ENCODE data around the gene ZNF81.

Gene ZNF81

GRCh38 chrX:47808904-47809788 is 27.6 kb upstream of the ZNF81 start:
- H3K27me3 ChIP-seq (ENCODE audit: control insufficient read depth in 1 of 2, insufficient read depth in 2 of 2, low read length in 2 of 2), result no peaks in the 10 kb centered on the region
- no peak overlapping the region for H3K4me3 ChIP-seq (ENCODE audit: low read depth in 1 of 2, low read length in 2 of 2)
- H3K36me3 ChIP-seq (ENCODE audit: insufficient read depth, low read length), result no peaks in the 10 kb centered on the region
- H3K9me3 ChIP-seq (ENCODE audit: low read length), result no peaks in the 10 kb centered on the region
- H3K4me1 ChIP-seq (ENCODE audit: insufficient read depth, low read length), result no peaks in the 10 kb centered on the region
- no peak overlapping the region for H3K27ac ChIP-seq (ENCODE audit: low read depth, low read length)
- no peak overlapping the region for H3K9ac ChIP-seq (ENCODE audit: low read length)

- Histone ChIP-seq H3K9me3 (ENCODE audit: low read length) (no peaks in the 10 kb centered on the region), H3K4me3 (ENCODE audit: low read depth in 1 of 2, low read length in 2 of 2) (no peak overlapping the region), H3K9ac (ENCODE audit: low read length) (no peak overlapping the region), H3K27me3 (ENCODE audit: control insufficient read depth in 1 of 2, insufficient read depth in 2 of 2, low read length in 2 of 2) (no peaks in the 10 kb centered on the region), H3K36me3 (ENCODE audit: insufficient read depth, low read length) (no peaks in the 10 kb centered on the region), H3K27ac (ENCODE audit: low read depth, low read length) (no peak overlapping the region), H3K4me1 (ENCODE audit: insufficient read depth, low read length) (no peaks in the 10 kb centered on the region)
These were observed 21.9 kb upstream of the ZNF81 start for GRCh38 chrX:47814851-47815250.

GRCh38 chrX:47815901-47816845 is 20.5 kb upstream of the ZNF81 start:
- Histone ChIP-seq H3K9me3 (ENCODE audit: low read length) (no peaks in the 10 kb centered on the region), H3K27ac (ENCODE audit: low read depth, low read length) (no peak overlapping the region), H3K36me3 (ENCODE audit: insufficient read depth, low read length) (no peaks in the 10 kb centered on the region), H3K4me3 (ENCODE audit: low read depth in 1 of 2, low read length in 2 of 2) (no peak overlapping the region), H3K4me1 (ENCODE audit: insufficient read depth, low read length) (no peaks in the 10 kb centered on the region), H3K9ac (ENCODE audit: low read length) (no peak overlapping the region), H3K27me3 (ENCODE audit: control insufficient read depth in 1 of 2, insufficient read depth in 2 of 2, low read length in 2 of 2) (no peaks in the 10 kb centered on the region)

- Histone ChIP-seq H3K4me1 (ENCODE audit: insufficient read depth, low read length) (no peaks in the 10 kb centered on the region), H3K9ac (ENCODE audit: low read length) (no peak overlapping the region), H3K27me3 (ENCODE audit: control insufficient read depth in 1 of 2, insufficient read depth in 2 of 2, low read length in 2 of 2) (no peaks in the 10 kb centered on the region), H3K4me3 (ENCODE audit: low read depth in 1 of 2, low read length in 2 of 2) (no peak overlapping the region), H3K9me3 (ENCODE audit: low read length) (no peaks in the 10 kb centered on the region), H3K36me3 (ENCODE audit: insufficient read depth, low read length) (no peaks in the 10 kb centered on the region), H3K27ac (ENCODE audit: low read depth, low read length) (no peak overlapping the region)
These were observed 19.3 kb upstream of the ZNF81 start for GRCh38 chrX:47817421-47817820.

- no peaks in the 10 kb centered on the region for H3K36me3 ChIP-seq (ENCODE audit: insufficient read depth, low read length)
- no peak overlapping the region for H3K27ac ChIP-seq (ENCODE audit: low read depth, low read length)
- H3K9ac ChIP-seq (ENCODE audit: low read length), result no peak overlapping the region
- no peaks in the 10 kb centered on the region for H3K27me3 ChIP-seq (ENCODE audit: control insufficient read depth in 1 of 2, insufficient read depth in 2 of 2, low read length in 2 of 2)
- H3K4me1 ChIP-seq (ENCODE audit: insufficient read depth, low read length), result no peaks in the 10 kb centered on the region
- no peak overlapping the region for H3K4me3 ChIP-seq (ENCODE audit: low read depth in 1 of 2, low read length in 2 of 2)
- no peaks in the 10 kb centered on the region for H3K9me3 ChIP-seq (ENCODE audit: low read length)
These were observed 18.8 kb upstream of the ZNF81 start for GRCh38 chrX:47817897-47818296.

GRCh38 chrX:47828984-47829383 is 7.7 kb upstream of the ZNF81 start:
- Histone ChIP-seq H3K27me3 (ENCODE audit: control insufficient read depth in 1 of 2, insufficient read depth in 2 of 2, low read length in 2 of 2) (no peaks in the 10 kb centered on the region), H3K9me3 (ENCODE audit: low read length) (no peaks in the 10 kb centered on the region), H3K36me3 (ENCODE audit: insufficient read depth, low read length) (no peaks in the 10 kb centered on the region), H3K27ac (ENCODE audit: low read depth, low read length) (no peak overlapping the region), H3K4me3 (ENCODE audit: low read depth in 1 of 2, low read length in 2 of 2) (no peak overlapping the region), H3K4me1 (ENCODE audit: insufficient read depth, low read length) (no peaks in the 10 kb centered on the region), H3K9ac (ENCODE audit: low read length) (no peak overlapping the region)

GRCh38 chrX:47831788-47832187 is 4.9 kb upstream of the ZNF81 start:
- Histone ChIP-seq H3K27me3 (ENCODE audit: control insufficient read depth in 1 of 2, insufficient read depth in 2 of 2, low read length in 2 of 2) (no peaks in the 10 kb centered on the region), H3K9ac (ENCODE audit: low read length) (no peak overlapping the region)

GRCh38 chrX:47838361-47838760 is 1.7 kb downstream of the ZNF81 start:
- no peak overlapping the region for H3K27ac ChIP-seq (ENCODE audit: low read depth, low read length)
- H3K36me3 ChIP-seq (ENCODE audit: insufficient read depth, low read length), result no peaks in the 10 kb centered on the region
- no peaks in the 10 kb centered on the region for H3K9me3 ChIP-seq (ENCODE audit: low read length)
- no peak overlapping the region for H3K9ac ChIP-seq (ENCODE audit: low read length)
- H3K4me3 ChIP-seq (ENCODE audit: low read depth in 1 of 2, low read length in 2 of 2), result no peak overlapping the region
- no peaks in the 10 kb centered on the region for H3K27me3 ChIP-seq (ENCODE audit: control insufficient read depth in 1 of 2, insufficient read depth in 2 of 2, low read length in 2 of 2)
- H3K4me1 ChIP-seq (ENCODE audit: insufficient read depth, low read length), result no peaks in the 10 kb centered on the region

More at GRCh38 chrX:47831788-47832187, 4.9 kb upstream of the ZNF81 start:
- Histone ChIP-seq H3K36me3 (ENCODE audit: insufficient read depth, low read length) (no peaks in the 10 kb centered on the region), H3K4me1 (ENCODE audit: insufficient read depth, low read length) (no peaks in the 10 kb centered on the region), H3K9me3 (ENCODE audit: low read length) (no peaks in the 10 kb centered on the region), H3K4me3 (ENCODE audit: low read depth in 1 of 2, low read length in 2 of 2) (no peak overlapping the region), H3K27ac (ENCODE audit: low read depth, low read length) (no peak overlapping the region)

GRCh38 chrX:47840111-47840510 is 3.4 kb downstream of the ZNF81 start:
- H3K27ac ChIP-seq (ENCODE audit: low read depth, low read length), result no peak overlapping the region
- H3K27me3 ChIP-seq (ENCODE audit: control insufficient read depth in 1 of 2, insufficient read depth in 2 of 2, low read length in 2 of 2), result no peaks in the 10 kb centered on the region
- H3K9me3 ChIP-seq (ENCODE audit: low read length), result no peaks in the 10 kb centered on the region
- no peaks in the 10 kb centered on the region for H3K4me1 ChIP-seq (ENCODE audit: insufficient read depth, low read length)
- H3K9ac ChIP-seq (ENCODE audit: low read length), result no peak overlapping the region
- no peaks in the 10 kb centered on the region for H3K36me3 ChIP-seq (ENCODE audit: insufficient read depth, low read length)
- no peak overlapping the region for H3K4me3 ChIP-seq (ENCODE audit: low read depth in 1 of 2, low read length in 2 of 2)

GRCh38 chrX:47843363-47843762 is 6.7 kb downstream of the ZNF81 start:
- no peak overlapping the region for H3K27ac ChIP-seq (ENCODE audit: low read depth, low read length)
- no peak overlapping the region for H3K9ac ChIP-seq (ENCODE audit: low read length)
- no peaks in the 10 kb centered on the region for H3K9me3 ChIP-seq (ENCODE audit: low read length)
- H3K4me3 ChIP-seq (ENCODE audit: low read depth in 1 of 2, low read length in 2 of 2), result no peak overlapping the region
- H3K4me1 ChIP-seq (ENCODE audit: insufficient read depth, low read length), result no peaks in the 10 kb centered on the region
- H3K36me3 ChIP-seq (ENCODE audit: insufficient read depth, low read length), result peaks cover 7% of the 10 kb centered on the region
- H3K27me3 ChIP-seq (ENCODE audit: control insufficient read depth in 1 of 2, insufficient read depth in 2 of 2, low read length in 2 of 2), result no peaks in the 10 kb centered on the region

GRCh38 chrX:47844117-47844516 is 7.4 kb downstream of the ZNF81 start:
- no peaks in the 10 kb centered on the region for H3K27me3 ChIP-seq (ENCODE audit: control insufficient read depth in 1 of 2, insufficient read depth in 2 of 2, low read length in 2 of 2)
- H3K4me3 ChIP-seq (ENCODE audit: low read depth in 1 of 2, low read length in 2 of 2), result no peak overlapping the region
- no peaks in the 10 kb centered on the region for H3K9me3 ChIP-seq (ENCODE audit: low read length)
- H3K9ac ChIP-seq (ENCODE audit: low read length), result no peak overlapping the region
- no peaks in the 10 kb centered on the region for H3K4me1 ChIP-seq (ENCODE audit: insufficient read depth, low read length)
- no peak overlapping the region for H3K27ac ChIP-seq (ENCODE audit: low read depth, low read length)
- peaks cover 7% of the 10 kb centered on the region for H3K36me3 ChIP-seq (ENCODE audit: insufficient read depth, low read length)

Data from muscle layer of colon (tissue), 2 donors.